BE2C (cell line): ENCODE results near the gene ROBO1.

Experiments
- DNase-seq: peaks from one replicate; pipeline ENCODE4 v3.0.0-alpha.2; 2020
- H3K27me3 ChIP-seq: fragments of 250-450 bp; sonication (Bioruptor Pico); 2 replicates; pipeline ENCODE4 v1.5.1; 2020; ENCODE audit warnings: mild to moderate bottlenecking
- H3K36me3 ChIP-seq: fragments of 250-450 bp; sonication (Bioruptor Pico); 2 replicates; pipeline ENCODE4 v1.5.1; 2020; ENCODE audit warnings: mild to moderate bottlenecking
- H3K4me1 ChIP-seq: fragments of 250-450 bp; sonication (Bioruptor Pico); 2 replicates; pipeline ENCODE4 v1.5.1; 2020
- H3K4me3 ChIP-seq: 2 replicates; pipeline ENCODE4 v1.5.1; 2011; ENCODE audit warnings: low read depth, low read length
- H3K9me3 ChIP-seq: fragments of 250-450 bp; sonication (Bioruptor Pico); 2 replicates; pipeline ENCODE4 v1.5.1; 2020
- TF ChIP-seq, protein P1 (sequence below): IDR thresholded peaks from 2 replicates; pipeline ENCODE4 v1.5.1; 2012; ENCODE audit warnings: mild to moderate bottlenecking, low read depth, low read length

ROBO1 gene

DNA sequence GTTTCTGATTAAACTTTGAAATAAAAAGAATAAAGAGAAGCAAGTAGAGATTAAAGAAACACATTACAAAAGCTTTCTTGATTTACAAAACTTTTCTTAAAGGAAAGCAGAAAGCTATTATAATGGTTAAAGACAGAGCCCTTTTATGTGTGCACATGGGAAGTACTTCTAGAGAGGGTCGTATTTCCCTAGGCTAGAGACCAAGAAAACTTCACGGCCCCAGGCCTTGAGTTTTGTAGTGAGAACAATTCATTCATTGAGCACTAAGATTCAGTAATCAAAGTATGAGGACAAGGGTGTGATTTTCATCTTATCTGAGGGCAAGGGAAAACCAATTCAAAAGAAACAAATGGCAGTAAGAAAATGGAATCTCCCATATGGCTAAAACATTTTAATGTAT, 854.1 kb downstream of the ROBO1 start:
- TF ChIP-seq, protein P1, sequence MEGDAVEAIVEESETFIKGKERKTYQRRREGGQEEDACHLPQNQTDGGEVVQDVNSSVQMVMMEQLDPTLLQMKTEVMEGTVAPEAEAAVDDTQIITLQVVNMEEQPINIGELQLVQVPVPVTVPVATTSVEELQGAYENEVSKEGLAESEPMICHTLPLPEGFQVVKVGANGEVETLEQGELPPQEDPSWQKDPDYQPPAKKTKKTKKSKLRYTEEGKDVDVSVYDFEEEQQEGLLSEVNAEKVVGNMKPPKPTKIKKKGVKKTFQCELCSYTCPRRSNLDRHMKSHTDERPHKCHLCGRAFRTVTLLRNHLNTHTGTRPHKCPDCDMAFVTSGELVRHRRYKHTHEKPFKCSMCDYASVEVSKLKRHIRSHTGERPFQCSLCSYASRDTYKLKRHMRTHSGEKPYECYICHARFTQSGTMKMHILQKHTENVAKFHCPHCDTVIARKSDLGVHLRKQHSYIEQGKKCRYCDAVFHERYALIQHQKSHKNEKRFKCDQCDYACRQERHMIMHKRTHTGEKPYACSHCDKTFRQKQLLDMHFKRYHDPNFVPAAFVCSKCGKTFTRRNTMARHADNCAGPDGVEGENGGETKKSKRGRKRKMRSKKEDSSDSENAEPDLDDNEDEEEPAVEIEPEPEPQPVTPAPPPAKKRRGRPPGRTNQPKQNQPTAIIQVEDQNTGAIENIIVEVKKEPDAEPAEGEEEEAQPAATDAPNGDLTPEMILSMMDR, result no peak
- DNase-seq, result no peak
- Histone ChIP-seq H3K27me3 (no peaks in the 10 kb centered on the region), H3K4me1 (peaks cover 18% of the 10 kb centered on the region), H3K4me3 (no peak overlapping the region), H3K9me3 (no peaks in the 10 kb centered on the region), H3K36me3 (no peaks in the 10 kb centered on the region)

DNA sequence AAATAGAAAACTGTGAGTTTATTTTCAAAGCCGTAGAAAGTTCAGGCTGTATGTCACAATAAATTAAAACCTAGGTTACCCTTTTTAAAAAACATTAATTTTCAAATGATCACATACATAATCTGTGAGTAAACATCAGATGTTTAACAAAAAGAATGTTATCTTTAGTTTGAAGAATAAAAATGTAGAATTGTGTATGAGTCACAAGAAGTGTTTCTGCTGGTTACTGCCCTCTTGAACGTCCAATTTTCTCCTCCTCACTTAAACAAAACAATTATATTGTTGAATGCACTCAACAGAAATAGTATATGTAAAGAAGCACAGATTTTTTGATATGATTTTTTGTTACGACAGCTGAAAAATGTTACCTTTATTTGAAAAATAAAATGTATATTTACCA, 855.1 kb downstream of the ROBO1 start:
- TF ChIP-seq, protein P1, result no peak
- DNase-seq, result no peak

GRCh38 chr3:78912259-78912658, 855.5 kb downstream of the ROBO1 start:
- Histone ChIP-seq H3K4me3 (no peak overlapping the region), H3K27me3 (no peaks in the 10 kb centered on the region), H3K9me3 (no peaks in the 10 kb centered on the region), H3K36me3 (no peaks in the 10 kb centered on the region), H3K4me1 (peaks cover 18% of the 10 kb centered on the region)
- peak; percentile 25 for DNase-seq
- TF ChIP-seq, protein P1, result no peak

More for the DNA sequence above, 855.1 kb downstream of the ROBO1 start:
- no peak overlapping the region for H3K4me3 ChIP-seq
- H3K27me3 ChIP-seq, result no peaks in the 10 kb centered on the region
- no peaks in the 10 kb centered on the region for H3K36me3 ChIP-seq
- peaks cover 18% of the 10 kb centered on the region for H3K4me1 ChIP-seq
- no peaks in the 10 kb centered on the region for H3K9me3 ChIP-seq

GRCh38 chr3:78911394-78911793, 856.4 kb downstream of the ROBO1 start:
- H3K36me3 ChIP-seq, result no peaks in the 10 kb centered on the region
- H3K4me1 ChIP-seq, result peaks cover 18% of the 10 kb centered on the region
- DNase-seq, result no peak
- TF ChIP-seq, protein P1, result no peak
- no peaks in the 10 kb centered on the region for H3K27me3 ChIP-seq
- H3K4me3 ChIP-seq, result no peak overlapping the region
- no peaks in the 10 kb centered on the region for H3K9me3 ChIP-seq

GRCh38 chr3:78908236-78908635, 859.6 kb downstream of the ROBO1 start:
- no peaks in the 10 kb centered on the region for H3K36me3 ChIP-seq
- no peaks in the 10 kb centered on the region for H3K27me3 ChIP-seq
- TF ChIP-seq, protein P1, result no peak
- H3K4me3 ChIP-seq, result peak overlapping the region; percentile 9
- no peak for DNase-seq
- peaks cover 10% of the 10 kb centered on the region for H3K4me1 ChIP-seq
- no peaks in the 10 kb centered on the region for H3K9me3 ChIP-seq

- no peak overlapping the region for H3K4me3 ChIP-seq
- no peaks in the 10 kb centered on the region for H3K27me3 ChIP-seq
- H3K9me3 ChIP-seq, result no peaks in the 10 kb centered on the region
- TF ChIP-seq, protein P1, result no peak
- peaks cover 6% of the 10 kb centered on the region for H3K4me1 ChIP-seq
- H3K36me3 ChIP-seq, result no peaks in the 10 kb centered on the region
- no peak for DNase-seq
Measured at GRCh38 chr3:78907367-78907766, 860.4 kb downstream of the ROBO1 start.
